Stimulated activated CD8-positive, alpha-beta memory T cell treated with anti-CD3 and anti-CD28 coated beads, Interleukin-12 subunit alpha, Interleukin-12 subunit beta, amount 100 ng/mL, for 1 hour (primary cell): ENCODE results near the gene CAPN3.
"Not testable (repeated sequence)": the region's sequence is repeated elsewhere in the genome, so short reads cannot be mapped to it uniquely, and the experiment has no call there.

Experiments
- DNase-seq: peaks from one replicate; pipeline ENCODE4 v3.0.0-alpha.2; 2020; ENCODE audit warnings: low read depth

CAPN3 gene

DNA sequence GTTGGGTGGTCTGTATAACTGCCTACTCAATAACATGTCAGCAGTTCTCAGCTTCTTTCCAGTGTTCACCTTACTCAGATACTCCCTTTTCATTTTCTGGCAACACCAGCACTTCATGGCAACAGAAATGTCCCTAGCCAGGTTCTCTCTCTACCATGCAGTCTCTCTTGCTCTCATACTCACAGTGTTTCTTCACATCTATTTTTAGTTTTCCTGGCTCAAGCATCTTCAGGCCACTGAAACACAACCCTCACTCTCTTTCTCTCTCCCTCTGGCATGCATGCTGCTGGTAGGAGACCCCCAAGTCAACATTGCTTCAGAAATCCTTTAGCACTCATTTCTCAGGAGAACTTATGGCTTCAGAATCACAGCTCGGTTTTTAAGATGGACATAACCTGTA, at the start of gene CAPN3:
Gene CAPN3, plus strand, starts transcription at position 253 of the 400 bp plus-strand sequence. CDS start 305 bp downstream, outside the sequence.
- DNase-seq: no peak

DNA sequence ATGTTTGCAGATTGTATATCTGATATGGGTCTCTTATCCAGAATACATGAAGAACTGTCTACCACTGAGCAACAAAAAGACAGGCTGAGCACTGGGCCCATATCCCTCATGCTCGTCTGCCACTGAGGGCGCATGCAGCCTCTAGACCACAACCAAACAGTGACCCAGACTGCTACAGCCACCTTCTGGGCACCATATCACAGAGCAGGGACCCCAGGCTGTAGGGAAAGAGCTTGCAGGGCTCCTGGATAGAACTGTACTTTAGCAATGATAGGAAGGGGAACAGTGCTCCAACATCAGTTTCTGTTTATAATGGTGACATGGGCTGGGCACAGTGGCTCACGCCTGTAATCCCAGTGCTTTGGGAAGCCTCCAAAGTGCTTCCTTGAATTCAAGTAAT, 45.8 kb upstream of the CAPN3 start:
- DNase-seq: no peak

DNA sequence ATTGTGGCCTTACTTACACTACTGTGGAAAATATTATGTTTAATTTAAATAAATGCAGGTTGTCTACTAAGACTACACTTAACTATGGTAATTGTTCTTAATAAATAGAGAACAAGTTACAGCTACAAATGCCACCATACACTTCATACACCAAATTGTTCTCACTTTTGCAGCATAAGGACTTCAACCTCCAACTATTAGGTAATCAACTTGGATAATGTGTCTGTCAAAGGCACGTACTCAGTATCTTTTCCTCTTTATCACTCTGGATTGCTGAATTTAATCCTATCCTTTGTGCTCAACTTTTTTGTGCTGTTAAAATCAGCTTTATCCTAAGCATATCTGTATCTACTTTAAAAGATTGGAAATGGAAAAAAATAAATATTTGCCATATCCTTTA, 44.5 kb upstream of the CAPN3 start:
- no peak for DNase-seq

DNA sequence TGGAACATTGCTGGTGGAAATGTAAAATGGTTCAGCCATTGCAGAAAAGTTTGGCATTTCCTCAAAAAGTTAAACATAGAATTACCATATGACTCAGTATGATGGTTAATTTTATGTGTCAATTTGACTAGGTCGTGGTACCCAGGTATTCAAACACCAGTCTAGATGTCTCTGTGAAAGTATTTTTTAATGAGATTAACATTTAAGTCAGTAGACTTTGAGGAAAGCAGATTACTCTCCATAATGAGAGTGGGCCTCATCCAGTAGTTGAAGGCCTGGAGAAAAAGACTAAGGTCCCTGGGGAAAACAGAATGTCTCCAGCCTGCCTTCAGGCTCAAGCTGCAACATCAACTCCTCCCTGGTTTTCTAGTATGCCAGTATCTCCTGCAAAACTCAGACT, 43.8 kb upstream of the CAPN3 start:
- DNase-seq: no peak

DNA sequence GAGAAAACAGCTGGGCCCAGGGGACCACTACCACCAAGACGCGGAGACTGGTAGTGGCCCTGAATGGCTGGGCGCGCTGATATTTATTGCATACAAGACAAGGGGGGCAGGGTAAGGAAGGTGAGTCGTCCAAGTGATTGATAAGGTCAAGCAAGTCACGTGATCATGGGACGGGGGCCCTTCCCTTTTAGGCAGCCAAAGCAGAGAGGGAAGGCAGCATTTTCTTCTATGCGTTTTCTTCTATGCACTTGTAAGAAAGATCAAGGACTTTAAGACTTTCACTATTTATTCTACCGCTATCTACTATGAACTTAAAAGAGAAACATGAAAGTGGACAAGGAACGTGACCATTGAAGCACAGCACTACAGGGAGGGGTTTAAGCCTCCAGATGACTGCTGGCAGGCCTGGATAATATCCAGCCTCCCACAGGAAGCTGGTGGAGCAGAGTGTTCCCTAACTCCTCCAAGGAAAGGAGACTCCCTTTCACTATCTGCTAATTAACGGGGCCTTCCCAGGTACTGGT, 43.0 kb upstream of the CAPN3 start:
- not testable (repeated sequence) for DNase-seq

DNA sequence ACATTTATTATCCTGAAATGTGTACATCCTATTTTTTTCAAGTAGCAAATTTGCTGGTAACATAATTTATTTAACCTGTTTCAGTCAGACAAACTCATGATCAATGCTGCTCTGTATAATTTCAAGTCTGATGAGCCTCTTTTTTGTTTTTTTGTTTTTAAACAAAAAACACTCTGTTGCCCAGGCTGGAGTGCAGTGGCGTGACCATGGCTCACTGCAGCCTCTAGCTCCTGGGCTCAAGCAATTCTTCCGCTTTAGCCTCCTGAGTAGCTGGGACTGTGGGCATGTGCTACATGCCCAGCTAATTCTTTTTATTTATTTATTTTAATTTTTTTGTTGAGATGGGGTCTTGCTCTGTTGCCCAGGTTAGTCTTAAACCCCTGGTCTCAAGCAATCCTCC, 40.1 kb upstream of the CAPN3 start:
- no peak for DNase-seq

DNA sequence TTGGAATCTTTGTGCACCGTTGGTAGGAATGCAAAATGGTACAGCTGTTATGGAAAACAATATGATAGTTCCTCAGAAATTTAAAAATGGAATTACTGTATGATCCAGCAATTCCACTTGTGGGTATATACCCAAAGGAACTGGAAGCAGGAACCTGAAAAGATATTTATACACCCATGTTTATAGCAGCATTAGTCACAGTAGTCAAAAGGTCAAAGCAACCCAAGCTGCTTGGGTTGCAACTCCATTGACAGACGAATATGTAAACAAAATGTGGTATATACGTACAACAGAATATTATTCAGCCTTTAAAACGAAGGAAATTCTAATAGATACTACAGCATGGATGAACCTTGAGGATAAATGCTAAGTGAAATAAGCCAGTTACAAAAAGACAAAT, 35.0 kb upstream of the CAPN3 start:
- no peak for DNase-seq

DNA sequence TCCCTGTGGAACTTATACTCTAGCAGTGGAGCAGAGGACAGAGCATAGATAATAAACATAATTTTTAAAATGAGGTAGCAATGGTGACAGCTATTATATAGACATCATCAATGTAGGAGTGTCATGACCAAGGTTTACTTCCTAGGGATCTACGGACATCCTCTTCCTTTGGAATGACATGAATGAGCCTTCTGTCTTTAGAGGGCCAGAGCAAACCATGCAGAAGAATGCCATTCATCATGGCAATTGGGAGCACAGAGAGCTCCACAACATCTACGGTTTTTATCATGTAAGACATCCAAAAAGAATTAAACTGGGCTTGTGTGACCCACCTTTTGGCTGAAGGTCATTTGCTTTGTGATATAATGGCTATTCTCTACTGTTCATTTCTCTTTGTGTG, 30.1 kb upstream of the CAPN3 start:
- no peak for DNase-seq

DNA sequence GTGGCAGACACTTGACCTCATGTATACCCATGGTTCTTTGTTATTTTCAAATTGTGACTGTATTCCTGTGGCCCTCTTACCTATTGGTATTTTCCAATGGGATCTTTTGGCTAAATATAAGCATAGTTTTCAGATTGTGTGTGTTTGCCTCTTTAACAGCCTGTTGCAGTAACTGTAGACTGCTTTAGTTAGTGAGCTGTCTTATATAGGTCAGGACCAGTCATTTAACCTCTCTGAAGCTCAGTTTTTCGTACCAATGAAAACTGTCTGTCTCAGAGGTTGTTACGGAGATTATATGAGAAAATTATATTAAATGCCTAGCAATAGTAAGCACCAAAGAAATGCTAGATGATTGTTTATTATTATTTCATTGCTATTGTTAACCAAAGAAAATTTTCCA, 29.3 kb upstream of the CAPN3 start:
- no peak for DNase-seq

DNA sequence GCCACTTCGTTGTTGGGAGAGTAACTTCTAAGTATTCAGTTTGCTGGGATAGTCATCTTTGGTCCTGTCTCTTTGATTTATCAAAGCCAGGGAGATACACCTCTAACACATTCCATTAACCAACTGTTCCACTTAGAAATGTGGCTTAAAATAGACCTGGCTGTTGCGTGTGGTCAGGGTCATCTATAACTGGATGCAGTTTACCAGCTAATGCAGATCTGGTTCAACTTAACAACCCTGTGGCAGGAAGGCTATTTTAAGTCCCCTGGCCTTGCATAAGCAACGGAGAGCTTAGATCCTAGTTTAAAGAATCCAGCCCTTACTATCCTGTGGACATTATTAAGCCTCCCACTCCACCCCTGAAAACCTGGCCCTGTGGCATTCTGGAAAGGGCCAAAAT, 28.1 kb upstream of the CAPN3 start:
- no peak for DNase-seq

DNA sequence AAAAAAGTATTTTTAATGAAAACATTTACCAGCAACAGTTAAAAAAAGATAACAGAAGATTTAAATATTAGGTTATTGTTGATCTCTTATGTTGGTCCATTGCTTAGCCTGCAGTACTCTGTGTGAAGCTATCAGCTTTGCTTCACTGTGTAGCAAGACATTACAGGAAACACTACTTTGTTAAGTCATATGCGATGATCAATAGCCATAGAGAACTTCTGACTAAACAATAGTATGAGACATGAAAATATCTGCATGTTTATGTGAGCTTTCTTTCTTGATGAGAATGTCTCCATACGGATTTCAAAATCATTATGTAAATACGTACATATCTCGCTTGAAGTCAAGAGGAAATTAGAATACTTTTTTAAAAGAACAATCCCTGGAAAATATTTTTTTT, 27.0 kb upstream of the CAPN3 start:
- no peak for DNase-seq

DNA sequence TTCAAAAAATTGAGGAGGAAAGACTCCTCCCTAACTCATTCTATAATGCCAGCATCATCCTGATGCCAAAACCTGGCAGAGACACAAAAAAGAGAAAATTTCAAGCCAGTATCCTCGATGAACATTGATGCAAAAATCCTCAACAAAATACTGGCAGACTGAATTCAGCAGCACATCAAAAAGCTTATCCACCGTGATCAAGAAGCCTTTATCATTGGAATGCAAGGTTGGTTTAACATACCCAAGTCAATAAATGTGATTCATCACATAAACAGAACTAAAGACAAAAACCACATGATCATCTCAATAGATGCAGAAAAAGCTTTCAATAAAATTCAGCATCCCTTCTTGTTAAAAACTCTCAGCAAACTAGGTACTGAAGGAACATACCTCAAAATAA, 24.2 kb upstream of the CAPN3 start:
- no peak for DNase-seq

DNA sequence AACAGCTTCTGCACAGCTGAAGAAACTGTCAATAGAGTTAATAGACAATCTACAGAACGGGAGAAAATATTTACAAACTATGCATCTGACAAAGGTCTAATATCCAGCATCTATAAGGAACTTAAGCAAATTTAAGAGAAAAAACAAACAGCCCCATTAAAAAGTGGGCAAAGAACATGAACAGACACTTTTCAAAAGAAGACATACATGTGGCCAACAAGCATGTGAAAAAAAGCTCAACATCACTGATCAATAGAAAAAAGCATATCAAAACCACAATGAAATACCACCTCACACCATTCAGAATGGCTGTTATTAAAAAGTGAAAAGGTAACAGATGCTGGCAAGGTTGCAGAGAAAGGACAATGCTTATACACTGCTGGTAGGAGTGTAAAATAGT, 22.7 kb upstream of the CAPN3 start:
- DNase-seq: not testable (repeated sequence)

DNA sequence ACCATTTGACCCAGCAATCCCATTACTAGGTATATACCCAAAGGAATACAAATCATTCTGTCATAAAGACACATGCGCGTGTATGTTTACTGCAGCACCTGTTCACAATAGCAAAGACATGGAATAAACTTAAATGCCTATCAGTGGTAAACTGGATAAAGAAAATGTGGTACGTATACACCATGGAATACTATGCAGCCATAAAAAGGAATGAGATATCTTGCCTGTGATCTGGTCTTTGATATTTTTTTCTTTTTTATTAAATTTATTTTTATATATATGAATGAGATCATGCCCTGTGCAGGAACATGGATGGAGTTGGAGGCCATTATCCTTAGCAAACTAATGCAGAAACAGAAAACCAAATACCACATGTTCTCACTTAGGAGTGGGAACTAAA, 22.2 kb upstream of the CAPN3 start:
- DNase-seq: not testable (repeated sequence)

DNA sequence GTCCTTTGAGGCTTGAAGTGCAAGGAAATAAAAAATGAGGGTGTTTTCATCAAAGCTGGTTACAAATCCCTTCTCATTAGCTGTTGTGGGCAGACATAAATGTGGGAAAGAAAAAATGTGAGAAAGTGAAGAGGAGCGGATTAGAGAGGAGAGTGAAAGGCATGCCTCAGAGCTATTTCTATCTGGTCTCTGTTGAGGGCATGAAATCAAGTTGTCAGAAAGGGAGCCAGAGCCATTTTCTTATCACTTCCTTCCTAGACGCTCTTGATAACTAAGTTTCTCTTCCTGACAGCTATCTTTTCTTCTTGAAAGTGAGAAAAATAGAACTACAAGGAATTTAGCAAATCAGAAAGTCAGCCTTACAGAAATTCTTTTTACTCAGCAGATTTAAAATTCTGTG, 20.8 kb upstream of the CAPN3 start:
- DNase-seq: no peak

DNA sequence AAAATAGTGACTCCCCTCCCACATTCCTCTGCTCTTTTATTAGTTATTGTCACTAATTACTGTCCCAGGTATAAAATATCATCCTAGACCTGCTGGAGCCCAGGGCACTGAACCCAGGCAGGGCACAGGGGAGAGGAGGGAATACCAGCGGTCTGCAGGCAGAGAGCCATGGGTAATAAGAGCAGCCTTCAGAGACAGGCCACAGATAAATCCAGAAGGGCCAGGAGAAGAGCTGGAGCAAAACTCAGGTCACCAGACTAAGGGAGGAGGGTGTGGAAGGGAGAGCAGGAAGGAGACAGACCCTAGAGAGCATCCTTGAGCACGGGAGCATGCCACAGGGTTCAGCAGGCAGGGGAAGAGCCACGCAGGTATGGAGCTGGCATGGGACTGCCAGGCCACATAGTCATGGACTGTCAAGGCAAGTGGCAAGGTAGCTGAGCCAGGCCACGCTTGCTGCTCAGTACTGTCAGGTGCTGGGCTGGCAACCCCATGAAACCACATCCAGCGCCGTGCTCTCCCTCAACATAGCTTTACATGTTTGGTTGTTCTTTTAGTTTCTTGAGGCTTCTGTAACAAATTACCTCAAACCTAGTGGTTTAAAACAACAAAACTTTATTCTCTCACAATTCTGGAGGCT, 15.6 kb upstream of the CAPN3 start:
- no peak for DNase-seq

DNA sequence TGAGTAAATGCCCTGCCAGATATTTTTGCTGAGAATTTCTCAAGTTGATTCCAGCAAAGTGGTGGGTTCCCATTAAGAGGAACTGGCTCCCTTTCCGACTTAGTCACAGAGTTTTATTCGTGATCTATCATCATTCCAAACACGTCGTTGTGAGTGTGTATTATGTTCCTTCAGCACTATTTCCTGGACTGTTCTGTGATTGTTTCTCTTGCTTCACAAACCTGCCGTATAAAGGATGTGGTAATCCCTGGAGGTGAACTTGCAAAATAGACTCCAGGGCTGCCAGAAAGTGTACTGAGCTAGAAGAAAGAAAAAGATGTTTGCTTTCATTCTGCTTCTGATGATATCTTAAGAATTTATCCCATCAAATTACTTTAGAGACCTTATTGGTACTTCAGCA, 14.5 kb upstream of the CAPN3 start:
- no peak for DNase-seq

DNA sequence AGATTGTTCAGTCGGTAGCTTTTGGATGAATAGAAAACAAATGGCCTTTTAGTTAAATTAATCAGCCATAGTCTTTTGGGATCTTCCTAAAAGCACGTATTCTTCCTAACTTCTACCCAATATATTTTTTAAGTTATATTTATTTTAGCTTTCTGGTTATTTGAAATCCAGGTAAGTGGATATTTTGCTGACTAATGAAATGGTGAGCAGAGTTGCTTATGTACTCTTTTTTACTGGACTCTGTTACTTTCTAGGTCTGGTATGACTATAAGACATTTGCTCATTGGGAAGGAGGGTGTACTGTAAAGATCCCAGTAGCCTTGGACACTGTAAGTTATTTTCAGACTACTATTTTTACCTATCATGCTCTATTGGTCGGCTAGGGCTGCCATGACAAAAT, 13.8 kb upstream of the CAPN3 start:
- DNase-seq: no peak

DNA sequence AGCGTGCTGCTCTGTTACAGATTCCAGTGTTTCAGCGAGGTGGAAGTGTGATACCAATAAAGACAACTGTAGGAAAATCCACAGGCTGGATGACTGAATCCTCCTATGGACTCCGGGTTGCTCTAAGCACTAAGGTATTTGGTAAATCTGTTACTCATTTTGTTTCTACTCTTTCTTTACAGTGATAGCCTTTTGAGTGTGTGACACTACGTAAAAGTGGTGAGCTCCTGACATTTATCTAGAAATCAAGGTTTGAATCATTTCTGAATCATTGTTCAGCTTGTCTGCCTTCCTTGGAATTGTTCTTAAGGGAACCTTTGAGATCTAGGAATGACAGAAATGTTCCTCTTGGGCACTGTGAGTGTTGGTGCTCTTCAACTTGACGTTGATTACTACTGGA, 11.2 kb upstream of the CAPN3 start:
- no peak for DNase-seq

DNA sequence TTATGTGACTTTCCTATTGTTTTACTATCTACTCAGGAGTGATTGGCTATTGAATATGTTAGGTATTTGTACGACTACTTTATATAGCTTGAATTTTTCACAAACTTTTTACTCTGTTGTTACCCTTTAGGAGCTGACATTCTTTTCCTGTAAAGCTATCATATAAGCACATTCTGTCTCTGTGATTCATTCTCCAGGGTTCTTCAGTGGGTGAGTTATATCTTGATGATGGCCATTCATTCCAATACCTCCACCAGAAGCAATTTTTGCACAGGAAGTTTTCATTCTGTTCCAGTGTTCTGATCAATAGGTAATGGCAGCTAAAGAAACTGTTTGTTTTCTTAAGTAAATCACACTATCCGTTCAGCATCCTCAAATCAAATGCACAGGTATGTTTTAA, 10.1 kb upstream of the CAPN3 start:
- no peak for DNase-seq

DNA sequence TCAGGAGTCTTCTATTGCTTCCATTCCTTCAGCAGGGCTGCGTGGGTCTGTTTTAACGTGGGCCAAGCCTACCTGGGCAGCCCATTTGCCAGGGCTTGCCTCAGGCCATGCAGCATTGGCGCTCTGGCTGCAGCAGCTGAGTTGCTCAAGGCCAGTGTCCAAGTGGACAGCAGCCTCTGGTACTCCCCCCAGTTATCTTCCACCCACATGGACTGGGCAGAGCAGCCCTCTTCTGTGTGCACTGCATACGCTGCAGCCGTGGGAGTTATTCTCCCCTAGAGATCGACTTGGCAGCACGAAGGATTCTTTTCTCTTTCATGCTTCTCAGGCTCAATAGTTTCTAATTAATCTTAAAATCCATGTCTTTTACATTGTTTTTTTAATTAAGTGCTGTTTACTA, 6.9 kb upstream of the CAPN3 start:
- no peak for DNase-seq

DNA sequence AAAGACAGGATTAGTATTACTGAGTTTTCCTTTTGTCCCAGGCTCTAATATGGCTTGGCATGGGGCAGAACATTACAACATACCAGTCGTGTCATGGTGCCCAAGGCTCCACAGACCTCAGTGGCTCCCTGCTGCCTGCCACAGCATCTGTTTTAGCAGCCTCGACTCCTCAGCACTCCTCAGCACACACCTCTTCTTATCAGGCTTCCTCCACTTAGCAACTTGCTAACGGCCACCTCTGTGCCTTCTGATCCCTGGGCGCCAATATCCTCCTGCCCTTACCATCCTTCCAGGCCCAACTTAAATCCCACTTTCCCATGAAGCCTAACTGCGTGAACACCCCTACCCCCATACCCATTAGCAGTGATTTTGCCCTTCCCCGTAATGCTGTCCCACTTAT, 6.2 kb upstream of the CAPN3 start:
- DNase-seq: no peak

DNA sequence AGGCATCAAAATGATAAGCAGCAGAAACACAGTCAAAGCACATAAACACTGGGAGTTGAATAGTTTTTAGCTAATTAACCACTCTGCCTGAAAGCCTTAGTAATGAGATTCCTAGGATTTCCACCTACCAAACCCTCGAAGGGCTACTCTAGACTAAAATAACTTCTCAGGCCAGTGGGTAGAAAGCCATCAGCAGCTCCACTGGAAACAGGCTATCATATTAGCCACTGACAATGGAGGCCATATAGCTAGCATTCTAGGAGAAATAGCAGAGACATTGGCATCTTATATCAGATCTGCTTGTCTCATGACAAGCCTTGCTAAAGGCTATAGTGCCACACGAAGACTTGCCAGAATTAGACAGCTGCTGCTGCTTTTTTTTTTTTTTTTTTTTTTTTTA, 4.5 kb upstream of the CAPN3 start:
- DNase-seq: no peak

DNA sequence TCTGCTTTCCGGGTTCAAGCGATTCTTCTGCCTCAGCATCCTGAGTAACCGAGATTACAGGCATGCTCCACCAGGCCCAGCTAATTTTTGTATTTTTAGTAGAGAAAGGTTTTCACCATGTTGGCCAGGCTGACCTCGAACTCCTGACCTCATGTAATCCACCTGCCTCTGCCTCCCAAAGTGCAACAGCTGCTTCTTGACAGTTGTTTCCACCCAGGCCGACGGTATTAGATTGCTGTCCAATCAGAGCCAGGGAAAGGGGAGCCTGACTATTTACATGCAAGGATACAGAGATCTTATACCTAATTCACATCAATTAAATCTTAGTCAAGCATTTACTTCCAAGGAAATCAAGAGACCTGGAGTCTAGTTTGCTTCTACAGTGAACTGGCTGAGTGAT, 4.0 kb upstream of the CAPN3 start:
- no peak for DNase-seq

DNA sequence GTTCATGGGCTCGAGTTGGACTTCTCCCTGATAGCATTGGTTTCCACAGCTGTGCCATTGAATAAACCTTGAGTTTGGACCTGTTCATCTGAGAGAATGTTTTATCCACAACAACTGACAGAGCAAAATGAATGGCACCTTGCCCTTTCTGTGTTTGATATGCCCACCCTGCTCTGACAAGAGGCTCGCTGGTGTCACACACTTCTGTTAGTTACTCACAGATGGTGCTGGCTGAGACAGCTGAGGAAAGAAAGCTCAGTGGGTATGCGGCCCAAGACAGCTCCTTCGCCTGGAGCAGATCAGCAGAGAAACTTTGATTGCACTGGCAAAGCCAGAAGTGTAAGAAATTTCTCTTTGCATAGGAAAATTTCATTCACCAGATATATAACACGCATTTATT, 2.5 kb upstream of the CAPN3 start:
- no peak for DNase-seq
